PFSK-1 (cell line): Measurements from ENCODE around the gene LARP4B.

Source experiments
- FOXP2 ChIP-seq: optimal IDR thresholded peaks from 2 replicates; pipeline ENCODE3; 2011; ENCODE audit warnings: borderline replicate concordance, control low read depth, inconsistent platforms; ENCODE audit not compliant: insufficient read depth; ENCODE audit errors: extremely low read length, extremely low read depth
- POLR2AphosphoS5 ChIP-seq: IDR thresholded peaks from 2 replicates; pipeline ENCODE4 v1.6.1; 2012; ENCODE audit warnings: low read depth, mild to moderate bottlenecking, control low read depth, low read length, moderate library complexity
- SIN3A ChIP-seq: IDR thresholded peaks from 2 replicates; pipeline ENCODE4 v1.6.1; 2012; ENCODE audit warnings: mild to moderate bottlenecking, low read length, moderate library complexity, borderline replicate concordance; ENCODE audit not compliant: insufficient read depth
- TAF1 ChIP-seq: IDR thresholded peaks from 2 replicates; pipeline ENCODE4 v1.6.1; 2012; ENCODE audit warnings: low read length, control low read depth, borderline replicate concordance; ENCODE audit not compliant: insufficient read depth
- TF ChIP-seq, protein P1 (sequence below), 2 experiments: IDR thresholded peaks; 2 replicates each; pipeline versions ENCODE4 v1.6.1 to v1.8.0; 2011 to 2012; ENCODE audit warnings: low read depth in 2 of 2, low read length in 2 of 2, control low read depth in 1 of 2, inconsistent platforms in 1 of 2, mild to moderate bottlenecking in 1 of 2, moderate library complexity in 1 of 2; ENCODE audit not compliant: insufficient read depth in 1 of 2

DNA sequence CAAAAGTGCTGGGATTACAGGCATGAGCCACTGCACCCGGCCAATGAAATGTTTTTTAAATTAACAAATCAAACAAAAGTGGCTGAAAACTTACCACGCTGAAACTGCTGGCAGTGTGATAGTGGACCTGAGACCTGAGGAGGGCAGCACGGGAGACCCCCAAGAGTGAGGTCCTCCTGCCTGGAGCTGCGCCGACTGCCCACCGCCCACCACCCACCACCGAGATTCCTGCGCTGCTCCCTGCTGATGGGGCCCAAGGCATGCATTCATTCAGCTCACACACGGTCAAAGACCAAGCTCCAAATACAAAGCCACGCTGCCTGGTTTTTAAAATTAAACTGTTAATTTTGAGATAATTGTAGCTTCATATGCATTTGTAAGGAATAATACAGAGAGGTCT is 16.4 kb upstream of the LARP4B start:
- TF ChIP-seq, protein P1, sequence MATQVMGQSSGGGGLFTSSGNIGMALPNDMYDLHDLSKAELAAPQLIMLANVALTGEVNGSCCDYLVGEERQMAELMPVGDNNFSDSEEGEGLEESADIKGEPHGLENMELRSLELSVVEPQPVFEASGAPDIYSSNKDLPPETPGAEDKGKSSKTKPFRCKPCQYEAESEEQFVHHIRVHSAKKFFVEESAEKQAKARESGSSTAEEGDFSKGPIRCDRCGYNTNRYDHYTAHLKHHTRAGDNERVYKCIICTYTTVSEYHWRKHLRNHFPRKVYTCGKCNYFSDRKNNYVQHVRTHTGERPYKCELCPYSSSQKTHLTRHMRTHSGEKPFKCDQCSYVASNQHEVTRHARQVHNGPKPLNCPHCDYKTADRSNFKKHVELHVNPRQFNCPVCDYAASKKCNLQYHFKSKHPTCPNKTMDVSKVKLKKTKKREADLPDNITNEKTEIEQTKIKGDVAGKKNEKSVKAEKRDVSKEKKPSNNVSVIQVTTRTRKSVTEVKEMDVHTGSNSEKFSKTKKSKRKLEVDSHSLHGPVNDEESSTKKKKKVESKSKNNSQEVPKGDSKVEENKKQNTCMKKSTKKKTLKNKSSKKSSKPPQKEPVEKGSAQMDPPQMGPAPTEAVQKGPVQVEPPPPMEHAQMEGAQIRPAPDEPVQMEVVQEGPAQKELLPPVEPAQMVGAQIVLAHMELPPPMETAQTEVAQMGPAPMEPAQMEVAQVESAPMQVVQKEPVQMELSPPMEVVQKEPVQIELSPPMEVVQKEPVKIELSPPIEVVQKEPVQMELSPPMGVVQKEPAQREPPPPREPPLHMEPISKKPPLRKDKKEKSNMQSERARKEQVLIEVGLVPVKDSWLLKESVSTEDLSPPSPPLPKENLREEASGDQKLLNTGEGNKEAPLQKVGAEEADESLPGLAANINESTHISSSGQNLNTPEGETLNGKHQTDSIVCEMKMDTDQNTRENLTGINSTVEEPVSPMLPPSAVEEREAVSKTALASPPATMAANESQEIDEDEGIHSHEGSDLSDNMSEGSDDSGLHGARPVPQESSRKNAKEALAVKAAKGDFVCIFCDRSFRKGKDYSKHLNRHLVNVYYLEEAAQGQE (IDR thresholded peaks at IDR 0.05; ENCODE audit: insufficient read depth in 1 of 2, low read depth in 2 of 2, low read length in 2 of 2), result no peak
- no peak for TF ChIP-seq POLR2AphosphoS5
- no peak for TF ChIP-seq SIN3A
- no peak for TF ChIP-seq FOXP2
- TF ChIP-seq TAF1, result no peak
